Mucosa of rectum (tissue), 2 donors: ENCODE data around the gene NECTIN3.

Source experiments
- H3K27ac ChIP-seq, 2 donors: one replicate each; pipeline ENCODE4 v1.7.0; 2013; ENCODE audit warnings: inconsistent platforms in 2 of 2, low read depth in 2 of 2, low read length in 2 of 2
- H3K27me3 ChIP-seq, 2 donors: one replicate each; pipeline ENCODE4 v1.7.0; 2013; ENCODE audit warnings: low read length in 2 of 2; ENCODE audit not compliant: control insufficient read depth in 2 of 2, insufficient read depth in 2 of 2
- H3K36me3 ChIP-seq, 2 donors: one replicate each; pipeline ENCODE4 v1.7.0; 2013; ENCODE audit warnings: low read length in 2 of 2; ENCODE audit not compliant: control insufficient read depth in 2 of 2, insufficient read depth in 2 of 2
- H3K4me1 ChIP-seq, 2 donors: one replicate each; pipeline ENCODE4 v1.7.0; 2013; ENCODE audit warnings: low read length in 2 of 2, mild to moderate bottlenecking in 1 of 2; ENCODE audit not compliant: control insufficient read depth in 2 of 2, insufficient read depth in 2 of 2
- H3K4me3 ChIP-seq, 2 donors: one replicate each; pipeline ENCODE4 v1.7.0; 2013; ENCODE audit warnings: low read length in 2 of 2
- H3K9ac ChIP-seq, 2 donors: one replicate each; pipeline ENCODE4 v1.7.0; 2013; ENCODE audit warnings: low read length in 2 of 2, low read depth in 1 of 2, mild to moderate bottlenecking in 1 of 2
- H3K9me3 ChIP-seq, 2 donors: one replicate each; pipeline ENCODE4 v1.7.0; 2013; ENCODE audit warnings: low read length in 2 of 2; ENCODE audit not compliant: control insufficient read depth in 2 of 2
- donor health status: healthy.
- donor health status: Normal muscosa, but diverticular disease.

The NECTIN3 gene, protein sequence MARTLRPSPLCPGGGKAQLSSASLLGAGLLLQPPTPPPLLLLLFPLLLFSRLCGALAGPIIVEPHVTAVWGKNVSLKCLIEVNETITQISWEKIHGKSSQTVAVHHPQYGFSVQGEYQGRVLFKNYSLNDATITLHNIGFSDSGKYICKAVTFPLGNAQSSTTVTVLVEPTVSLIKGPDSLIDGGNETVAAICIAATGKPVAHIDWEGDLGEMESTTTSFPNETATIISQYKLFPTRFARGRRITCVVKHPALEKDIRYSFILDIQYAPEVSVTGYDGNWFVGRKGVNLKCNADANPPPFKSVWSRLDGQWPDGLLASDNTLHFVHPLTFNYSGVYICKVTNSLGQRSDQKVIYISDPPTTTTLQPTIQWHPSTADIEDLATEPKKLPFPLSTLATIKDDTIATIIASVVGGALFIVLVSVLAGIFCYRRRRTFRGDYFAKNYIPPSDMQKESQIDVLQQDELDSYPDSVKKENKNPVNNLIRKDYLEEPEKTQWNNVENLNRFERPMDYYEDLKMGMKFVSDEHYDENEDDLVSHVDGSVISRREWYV

DNA sequence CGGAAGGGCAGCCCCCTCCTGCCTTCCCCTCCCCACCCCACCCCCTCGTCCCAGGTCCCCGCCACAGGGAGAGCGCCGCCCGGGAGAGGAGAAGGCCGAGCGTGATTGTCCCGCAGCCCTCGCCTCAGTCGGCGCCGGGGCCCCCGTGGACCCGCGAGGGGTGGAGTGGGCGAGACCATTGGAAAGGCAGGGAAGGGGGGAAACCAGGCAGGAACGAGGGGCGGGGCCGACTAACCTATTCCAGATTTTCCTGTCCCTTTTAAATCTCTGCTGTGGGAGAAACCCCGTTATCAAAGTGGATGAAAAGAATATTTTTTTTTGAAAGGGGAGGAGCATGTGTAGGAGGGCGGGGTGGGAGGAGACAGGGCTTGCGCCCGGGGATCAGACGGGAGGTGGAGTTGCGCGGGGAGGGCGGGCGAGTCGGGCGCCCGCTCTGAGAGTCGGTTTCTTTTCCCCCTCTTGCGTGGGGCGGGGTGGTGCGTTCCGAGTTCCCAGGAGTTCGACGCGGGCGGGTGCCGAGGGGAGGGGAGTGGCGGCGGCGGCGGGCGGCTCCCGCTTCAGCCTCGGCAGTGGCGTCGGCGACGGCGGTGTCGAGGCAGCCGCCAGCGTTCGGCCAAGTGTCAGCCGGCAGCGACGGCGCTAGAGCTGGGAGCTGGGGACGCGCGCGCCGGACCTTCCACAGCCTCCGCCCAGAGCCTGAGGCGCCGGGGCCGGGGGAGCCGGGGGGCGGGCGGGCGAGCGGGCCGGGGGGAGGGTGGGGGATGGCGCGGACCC, at the start of gene NECTIN3:
Gene NECTIN3 (plus strand): TSS at position 560 of the 774 bp plus-strand sequence. CDS start 202 bp downstream, at position 762.
- Histone ChIP-seq H3K27ac (peak within 1 kb of the TSS; percentile 83 to 87), H3K27me3 (no peaks in the 10 kb centered on the region), H3K9ac (peak within 1 kb of the TSS; percentile 81 to 86), H3K4me1 (peaks cover 13% of the 10 kb centered on the region in 2 donors), H3K9me3 (no peaks in the 10 kb centered on the region), H3K36me3 (no peaks in the 10 kb centered on the region), H3K4me3 (peak within 1 kb of the TSS; percentile 77 to 91)

DNA sequence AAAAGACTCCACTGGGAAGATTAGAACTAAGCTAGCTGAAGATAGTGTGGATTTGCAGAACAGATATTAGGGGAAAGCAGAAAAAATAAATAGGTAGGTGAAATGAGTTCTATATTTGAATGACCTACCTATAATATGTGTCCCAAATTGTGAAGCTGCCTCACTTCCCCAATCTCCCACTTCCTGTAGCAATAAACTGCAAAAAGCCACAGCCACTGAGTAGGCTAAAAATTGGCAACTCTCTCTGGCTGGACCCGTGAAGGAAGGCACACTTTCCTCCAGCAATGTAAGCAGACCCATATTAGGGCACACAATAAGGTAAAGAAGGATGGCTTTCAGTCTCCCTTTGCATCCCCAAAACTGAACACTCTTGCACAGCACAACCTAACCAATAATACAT, 43.7 kb upstream of the NECTIN3 start:
- Histone ChIP-seq H3K27me3 (no peaks in the 10 kb centered on the region), H3K9me3 (no peaks in the 10 kb centered on the region)

DNA sequence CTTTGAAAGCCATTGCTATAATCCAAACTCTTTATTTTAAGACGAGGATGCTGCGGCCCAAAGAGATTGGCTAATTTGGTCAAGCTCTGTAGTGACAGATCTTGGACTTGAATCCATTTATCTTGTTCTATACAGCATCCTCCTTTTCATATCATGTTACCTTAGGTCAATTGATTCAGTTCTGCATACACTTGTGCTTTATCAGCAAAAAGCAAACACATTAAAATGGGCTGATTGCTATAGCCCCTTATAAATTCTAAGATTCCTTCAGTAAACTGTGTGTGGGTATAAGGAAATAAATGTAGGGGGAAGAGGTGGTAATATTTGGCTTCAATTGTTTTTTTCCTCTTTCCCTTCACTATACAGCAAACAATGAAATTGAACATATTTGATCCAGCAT, 40.1 kb upstream of the NECTIN3 start:
- Histone ChIP-seq H3K4me3 (no peak overlapping the region), H3K36me3 (no peaks in the 10 kb centered on the region), H3K9ac (no peak overlapping the region), H3K27ac (no peak overlapping the region), H3K9me3 (no peaks in the 10 kb centered on the region), H3K27me3 (no peaks in the 10 kb centered on the region), H3K4me1 (no peaks in the 10 kb centered on the region)

More for the DNA sequence above, 43.7 kb upstream of the NECTIN3 start:
- no peaks in the 10 kb centered on the region for H3K4me1 ChIP-seq
- no peak overlapping the region for H3K27ac ChIP-seq
- no peak overlapping the region for H3K9ac ChIP-seq
- no peaks in the 10 kb centered on the region for H3K36me3 ChIP-seq
- no peak overlapping the region for H3K4me3 ChIP-seq

DNA sequence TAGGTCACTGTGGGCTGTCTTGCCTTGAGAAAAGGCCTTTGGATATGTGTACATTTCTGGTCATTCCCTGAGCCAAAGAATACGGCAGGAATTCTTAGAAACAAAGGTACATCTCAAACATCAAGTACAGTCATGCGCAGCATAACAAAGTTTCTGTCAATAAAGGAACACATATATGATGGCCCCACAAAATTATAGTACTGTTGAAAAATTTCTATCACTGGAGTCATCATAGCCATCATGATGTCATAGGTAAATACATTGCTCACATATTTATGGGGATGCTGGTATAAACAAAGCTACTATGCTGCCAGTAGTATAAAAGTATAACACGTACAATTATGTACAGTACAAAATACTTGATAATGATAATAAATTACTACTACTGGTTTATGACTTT, 38.9 kb upstream of the NECTIN3 start:
- no peaks in the 10 kb centered on the region for H3K36me3 ChIP-seq
- no peaks in the 10 kb centered on the region for H3K27me3 ChIP-seq
- H3K4me3 ChIP-seq, result no peak overlapping the region
- no peaks in the 10 kb centered on the region for H3K9me3 ChIP-seq
- H3K9ac ChIP-seq, result no peak overlapping the region
- H3K4me1 ChIP-seq, result no peaks in the 10 kb centered on the region
- H3K27ac ChIP-seq, result no peak overlapping the region

DNA sequence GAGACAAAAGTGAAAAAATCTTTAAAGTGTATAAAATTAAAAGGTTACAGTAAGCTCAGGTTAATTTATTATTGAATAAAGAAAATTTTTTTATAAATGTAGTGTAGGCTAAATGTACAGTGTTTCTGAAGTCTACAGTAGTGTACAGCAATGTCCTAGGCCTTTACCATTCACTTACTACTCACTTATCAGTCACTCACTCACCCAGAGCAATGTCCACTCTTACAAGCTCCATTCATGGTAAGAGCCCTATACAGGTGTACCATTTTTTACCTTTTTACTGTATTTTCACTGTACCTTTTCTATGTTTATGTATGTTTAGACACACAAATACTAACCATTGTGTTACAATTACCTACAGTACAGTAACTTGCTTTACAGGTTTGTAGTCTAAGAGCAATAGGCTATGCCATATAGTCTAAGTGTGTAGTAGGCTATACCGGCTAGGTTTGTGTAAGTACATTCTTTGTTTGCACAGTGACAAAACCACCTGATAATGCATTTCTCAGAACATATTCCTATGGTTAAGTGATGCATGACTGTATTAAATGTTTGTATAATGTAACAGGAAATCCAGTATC, 38.1 kb upstream of the NECTIN3 start:
- Histone ChIP-seq H3K27me3 (no peaks in the 10 kb centered on the region), H3K9ac (no peak overlapping the region), H3K36me3 (no peaks in the 10 kb centered on the region), H3K9me3 (no peaks in the 10 kb centered on the region), H3K4me3 (no peak overlapping the region), H3K27ac (no peak overlapping the region), H3K4me1 (no peaks in the 10 kb centered on the region)

DNA sequence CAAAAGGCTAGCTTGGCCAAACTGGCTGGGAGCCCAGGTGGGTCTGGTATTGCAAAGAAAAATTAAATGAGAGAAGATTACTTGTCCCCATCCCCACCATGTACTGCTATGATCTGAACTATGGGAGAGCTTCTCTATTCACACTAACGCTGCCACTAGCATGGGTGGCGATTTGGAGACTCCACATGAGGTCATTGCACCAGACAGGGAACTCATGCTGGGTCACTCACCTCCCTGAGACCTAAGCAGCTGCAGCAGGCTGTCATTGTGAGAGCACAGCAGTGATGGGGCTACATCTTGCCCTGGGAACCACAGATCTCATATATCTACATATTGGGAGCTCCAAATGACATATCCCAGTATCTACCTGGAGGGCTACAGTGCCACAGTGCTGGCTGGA, 36.3 kb upstream of the NECTIN3 start:
- no peaks in the 10 kb centered on the region for H3K9me3 ChIP-seq
- no peaks in the 10 kb centered on the region for H3K27me3 ChIP-seq

DNA sequence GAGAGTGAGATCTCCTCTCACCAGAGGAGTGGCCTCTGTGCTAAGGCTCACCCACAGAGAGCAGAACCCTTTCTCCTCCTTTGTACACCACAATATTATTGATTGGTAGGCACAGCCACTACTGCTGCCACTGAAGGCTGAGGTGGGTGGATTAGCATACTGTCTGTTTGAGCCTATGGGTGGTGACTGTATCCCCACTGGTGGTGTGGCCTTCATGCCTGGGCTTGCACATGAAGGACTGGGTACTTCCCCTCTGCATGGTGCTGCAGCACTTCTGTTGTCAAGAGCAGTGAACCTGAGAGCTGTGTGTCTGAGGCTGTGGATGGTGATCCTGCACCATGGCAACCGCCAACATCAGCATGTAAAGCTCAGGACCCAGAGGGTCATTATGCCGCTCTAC, 35.7 kb upstream of the NECTIN3 start:
- no peak overlapping the region for H3K9ac ChIP-seq
- no peak overlapping the region for H3K27ac ChIP-seq
- no peak overlapping the region for H3K4me3 ChIP-seq
- H3K4me1 ChIP-seq, result no peaks in the 10 kb centered on the region
- H3K9me3 ChIP-seq, result no peaks in the 10 kb centered on the region
- H3K27me3 ChIP-seq, result no peaks in the 10 kb centered on the region
- no peaks in the 10 kb centered on the region for H3K36me3 ChIP-seq

More for the DNA sequence above, 36.3 kb upstream of the NECTIN3 start:
- no peak overlapping the region for H3K9ac ChIP-seq
- H3K4me3 ChIP-seq, result no peak overlapping the region
- no peaks in the 10 kb centered on the region for H3K4me1 ChIP-seq
- H3K27ac ChIP-seq, result no peak overlapping the region
- no peaks in the 10 kb centered on the region for H3K36me3 ChIP-seq

DNA sequence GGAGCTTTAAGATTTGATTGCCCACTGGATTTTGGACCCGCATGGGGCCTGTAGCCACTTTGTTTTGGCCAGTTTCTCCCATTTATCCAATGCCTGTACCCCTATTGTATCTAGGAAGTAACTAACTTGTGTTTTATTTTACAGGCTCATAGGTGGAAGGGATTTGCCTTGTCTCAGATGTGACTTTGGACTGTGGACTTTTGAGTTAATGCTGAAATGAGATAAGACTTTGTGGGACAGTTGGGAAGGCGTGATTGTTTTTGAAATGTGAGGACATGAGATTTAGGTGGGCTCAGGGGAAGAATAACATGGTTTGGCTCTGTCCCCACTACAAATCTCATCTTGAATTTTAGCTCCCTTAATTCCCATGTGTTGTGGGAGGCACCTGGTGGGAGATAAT, 30.7 kb upstream of the NECTIN3 start:
- H3K27ac ChIP-seq, result no peak overlapping the region
- no peaks in the 10 kb centered on the region for H3K4me1 ChIP-seq

DNA sequence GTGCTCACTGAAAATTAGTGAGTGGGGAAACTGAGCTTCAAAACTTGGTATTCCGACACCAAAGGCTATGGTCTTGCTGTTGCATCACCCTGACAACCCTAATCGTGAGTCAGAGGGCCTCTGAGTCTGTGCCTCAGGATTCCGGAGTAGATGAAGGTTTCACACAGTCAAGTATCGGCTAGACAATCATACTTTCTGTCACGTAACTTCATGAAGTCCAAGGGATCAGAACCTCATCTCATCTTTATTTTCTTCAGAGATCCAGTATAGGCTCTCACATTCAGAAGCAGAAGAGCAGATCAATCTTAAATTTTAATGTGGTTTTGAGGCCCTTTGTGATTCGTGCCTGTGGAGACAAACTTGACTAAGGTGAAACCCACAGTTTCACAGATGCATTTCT, 26.1 kb upstream of the NECTIN3 start:
- Histone ChIP-seq H3K27ac (no peak overlapping the region), H3K4me3 (no peak overlapping the region), H3K27me3 (no peaks in the 10 kb centered on the region), H3K4me1 (no peaks in the 10 kb centered on the region), H3K9me3 (no peaks in the 10 kb centered on the region), H3K36me3 (no peaks in the 10 kb centered on the region), H3K9ac (no peak overlapping the region)

More for the DNA sequence above, 30.7 kb upstream of the NECTIN3 start:
- H3K36me3 ChIP-seq, result no peaks in the 10 kb centered on the region
- H3K27me3 ChIP-seq, result no peaks in the 10 kb centered on the region
- no peak overlapping the region for H3K4me3 ChIP-seq
- H3K9ac ChIP-seq, result no peak overlapping the region
- no peaks in the 10 kb centered on the region for H3K9me3 ChIP-seq

DNA sequence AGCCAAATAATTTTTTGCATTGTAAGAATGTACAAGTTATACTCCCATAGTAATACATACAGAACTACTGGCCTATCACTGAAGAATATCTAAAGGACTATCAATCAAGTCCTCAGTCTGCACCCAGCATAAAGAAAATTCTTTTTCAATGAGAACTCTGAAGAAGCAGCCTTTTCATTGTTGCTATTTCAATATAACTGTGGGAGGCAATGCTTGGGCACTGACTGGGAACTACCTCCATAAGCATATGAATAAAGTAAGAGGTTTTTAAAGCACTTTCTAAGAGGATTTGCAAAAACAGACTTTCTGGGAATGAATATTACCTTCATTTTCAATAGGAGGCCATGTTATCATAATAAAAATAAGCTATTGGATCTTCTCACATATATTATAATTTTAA, 24.6 kb upstream of the NECTIN3 start:
- Histone ChIP-seq H3K27me3 (no peaks in the 10 kb centered on the region), H3K36me3 (no peaks in the 10 kb centered on the region), H3K4me3 (no peak overlapping the region), H3K9me3 (no peaks in the 10 kb centered on the region), H3K27ac (no peak overlapping the region), H3K4me1 (no peaks in the 10 kb centered on the region), H3K9ac (no peak overlapping the region)
